GM19467 (cell line): ENCODE results near the gene SLC6A3.

Source experiments
- ATAC-seq: cut with Tn5 transposase; IDR thresholded peaks from one replicate; pipeline ENCODE4 v1.9.1; 2021; ENCODE audit warnings: mild to moderate bottlenecking, moderate library complexity; ENCODE audit not compliant: unreplicated experiment

The SLC6A3 gene

DNA sequence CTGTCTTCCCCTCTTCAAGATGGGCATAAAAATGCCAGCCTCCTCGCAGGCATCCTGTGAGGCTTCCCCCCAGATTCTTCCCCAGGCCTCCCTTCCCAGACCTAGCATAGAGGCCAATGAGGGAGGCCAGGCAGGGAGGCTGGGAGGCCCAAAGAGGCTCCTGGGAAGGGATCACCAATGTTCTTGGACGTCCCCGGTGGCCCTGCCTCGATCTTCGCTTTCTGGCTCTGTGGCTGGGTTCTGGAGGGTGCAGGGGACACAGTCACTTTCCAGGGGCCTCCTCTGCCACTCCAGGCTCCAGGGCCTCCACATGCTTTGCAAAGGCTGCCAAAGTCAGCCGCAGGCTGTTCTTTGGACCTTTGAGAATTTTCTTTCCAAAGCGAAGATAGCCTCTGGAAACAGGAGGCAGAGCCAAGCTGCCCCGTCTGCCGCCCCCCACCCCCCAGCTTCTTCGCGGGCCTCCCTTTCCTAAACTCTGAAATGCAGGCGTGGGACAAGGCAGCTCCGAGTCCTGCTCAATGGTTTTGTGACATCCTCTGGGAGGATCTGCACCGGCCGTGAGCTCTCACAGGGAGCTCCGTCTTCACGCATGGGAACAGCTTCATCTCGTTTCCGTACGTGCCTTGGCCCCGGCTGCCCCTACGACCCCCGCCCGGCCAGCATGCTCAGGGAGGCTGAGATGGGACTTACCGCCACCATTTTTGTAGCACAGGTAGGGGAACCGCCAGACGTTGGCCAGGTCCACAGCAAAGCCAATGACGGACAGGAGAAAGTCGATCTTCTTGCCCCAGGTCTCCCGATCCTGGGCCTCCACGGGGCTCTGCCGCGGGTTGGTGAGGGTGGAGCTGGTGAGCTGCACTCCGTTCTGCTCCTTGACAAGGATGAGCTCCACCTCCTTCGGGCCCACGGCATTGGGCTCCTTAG, 2.8 kb downstream of the SLC6A3 start:
- ATAC-seq, result no peak

DNA sequence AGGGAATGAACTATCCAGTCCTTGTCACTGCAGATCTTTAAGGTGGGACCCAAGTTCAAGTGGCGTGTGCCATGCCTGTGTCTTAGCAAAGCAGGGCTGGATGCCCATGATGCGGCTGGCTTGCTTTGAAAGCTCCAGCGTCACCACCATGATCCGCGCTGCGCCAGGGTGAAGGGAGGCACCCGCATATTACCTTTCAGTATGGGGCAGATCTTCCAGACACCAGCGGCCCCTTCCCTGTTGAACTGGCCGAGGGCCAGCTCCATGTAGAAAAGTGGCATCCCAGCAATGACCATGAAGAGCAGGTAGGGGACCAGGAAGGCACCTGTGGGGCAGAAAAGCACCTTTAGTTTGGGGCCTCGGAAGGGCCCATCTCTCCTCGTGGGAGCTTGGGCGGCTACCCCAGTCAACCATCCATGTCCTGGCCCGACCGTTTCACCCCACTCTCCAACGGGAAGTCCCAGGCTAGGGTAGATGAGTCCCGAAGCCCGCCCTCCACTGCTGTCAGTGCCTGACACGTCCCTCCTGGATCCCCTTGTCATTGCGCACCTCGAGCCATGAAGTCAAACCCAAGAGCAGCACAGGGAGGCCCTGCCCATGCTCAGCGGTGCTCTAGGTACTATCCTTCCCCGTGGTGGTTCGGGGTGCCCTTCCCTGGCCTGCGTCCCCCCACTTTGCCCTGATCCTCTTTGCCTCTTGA, 3.9 kb downstream of the SLC6A3 start:
- ATAC-seq, result no peak

DNA sequence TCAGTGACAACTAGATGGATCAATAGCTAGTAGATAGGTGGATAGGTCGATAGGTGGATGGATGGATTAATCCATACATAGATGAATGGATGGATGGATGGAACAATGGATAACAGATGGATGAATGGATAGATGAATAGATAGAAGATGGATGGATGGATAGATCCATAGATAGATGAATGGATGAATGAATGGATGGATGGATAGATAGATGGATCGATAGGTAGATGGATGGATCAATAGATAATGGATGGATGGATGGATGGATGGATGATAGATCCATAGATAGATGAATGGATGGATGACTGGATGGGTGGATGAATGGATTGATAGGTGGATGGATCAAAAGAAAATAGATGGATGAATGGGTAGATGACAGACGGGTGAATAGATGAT, 5.1 kb downstream of the SLC6A3 start:
- no peak for ATAC-seq

DNA sequence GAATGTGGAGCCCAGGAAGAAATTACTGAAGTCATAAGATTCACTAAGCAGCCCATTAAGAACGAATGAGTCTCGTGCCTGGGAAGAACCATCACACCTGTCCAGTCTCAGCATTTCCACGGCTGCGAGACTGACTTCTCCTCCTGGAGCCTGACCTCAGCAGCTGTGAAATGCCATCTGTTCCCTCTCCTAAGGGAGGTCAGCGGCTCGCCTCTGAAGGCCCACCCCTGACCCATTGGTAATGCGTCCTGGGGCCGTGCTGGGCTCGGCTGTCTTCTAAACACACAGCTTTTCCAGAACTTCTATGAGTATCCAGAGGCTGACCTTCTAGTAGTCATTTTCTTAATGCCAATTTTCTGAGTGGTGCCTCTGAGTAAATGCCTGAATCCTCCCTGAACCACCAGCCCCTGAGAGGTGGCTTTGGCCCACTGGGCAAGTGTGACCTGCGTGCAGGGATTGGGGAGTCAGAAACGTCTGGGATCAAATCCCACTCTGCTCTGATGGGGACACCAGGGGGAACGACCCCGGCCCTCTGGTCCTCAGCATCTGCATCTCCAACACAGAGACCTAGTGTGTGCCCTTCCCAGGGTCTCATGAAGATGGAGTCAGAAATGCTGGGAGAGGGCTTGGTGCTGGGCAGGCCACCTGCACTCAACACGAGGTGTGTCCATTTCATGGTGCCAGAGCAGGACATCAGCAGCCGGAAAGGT, 5.7 kb downstream of the SLC6A3 start:
- ATAC-seq, result no peak

DNA sequence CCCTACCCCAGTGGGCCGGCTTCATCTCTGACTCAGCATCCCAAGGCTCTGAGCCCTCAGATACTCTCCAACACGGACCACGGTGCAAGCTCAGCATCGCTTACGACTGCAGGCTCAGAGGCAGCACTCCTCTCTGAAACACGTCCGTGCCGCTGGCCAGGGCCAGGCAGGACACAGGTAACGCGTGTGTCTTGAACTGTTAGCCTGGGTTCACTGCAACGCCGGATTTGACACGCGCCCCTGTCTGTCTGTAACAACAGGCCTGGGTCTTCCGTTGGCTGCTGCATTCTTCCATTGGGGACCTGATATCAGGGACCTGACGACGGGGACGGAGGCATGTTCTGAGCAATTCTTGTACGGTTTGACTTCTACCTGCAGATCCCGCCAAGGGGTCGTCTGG, 6.4 kb downstream of the SLC6A3 start:
- ATAC-seq, result no peak

DNA sequence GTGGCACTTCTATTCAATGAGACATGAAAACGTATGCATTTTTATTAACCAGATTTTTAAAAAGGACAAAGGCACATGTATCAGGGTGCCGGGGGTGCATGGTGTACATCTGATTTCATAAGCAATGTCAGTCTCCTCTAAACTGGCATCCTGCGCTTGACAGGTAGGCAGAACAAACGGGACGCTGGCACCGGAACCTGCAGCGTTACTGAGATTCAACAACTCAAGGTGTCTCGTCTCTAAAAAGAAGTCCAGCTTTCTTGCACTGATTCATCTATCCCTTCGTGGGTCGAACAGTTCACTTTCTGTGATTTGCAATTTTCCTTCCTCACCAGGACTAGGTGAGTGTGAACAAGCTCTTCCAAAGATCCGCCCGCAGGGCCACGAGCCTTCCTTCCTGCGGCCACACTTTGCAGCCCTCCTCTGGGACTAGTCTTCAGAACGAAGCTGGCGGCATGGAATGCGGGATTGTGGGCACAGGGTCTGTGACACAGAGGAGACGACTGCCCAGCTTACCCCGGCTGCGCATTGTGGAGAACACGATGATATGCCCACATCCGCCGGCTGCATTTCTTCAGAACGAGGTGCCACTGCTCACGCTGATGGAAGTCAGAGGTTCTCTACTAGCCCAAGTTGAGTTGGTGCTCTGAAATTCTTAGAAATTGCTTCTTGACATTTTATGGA, 7.2 kb downstream of the SLC6A3 start:
- no peak for ATAC-seq

DNA sequence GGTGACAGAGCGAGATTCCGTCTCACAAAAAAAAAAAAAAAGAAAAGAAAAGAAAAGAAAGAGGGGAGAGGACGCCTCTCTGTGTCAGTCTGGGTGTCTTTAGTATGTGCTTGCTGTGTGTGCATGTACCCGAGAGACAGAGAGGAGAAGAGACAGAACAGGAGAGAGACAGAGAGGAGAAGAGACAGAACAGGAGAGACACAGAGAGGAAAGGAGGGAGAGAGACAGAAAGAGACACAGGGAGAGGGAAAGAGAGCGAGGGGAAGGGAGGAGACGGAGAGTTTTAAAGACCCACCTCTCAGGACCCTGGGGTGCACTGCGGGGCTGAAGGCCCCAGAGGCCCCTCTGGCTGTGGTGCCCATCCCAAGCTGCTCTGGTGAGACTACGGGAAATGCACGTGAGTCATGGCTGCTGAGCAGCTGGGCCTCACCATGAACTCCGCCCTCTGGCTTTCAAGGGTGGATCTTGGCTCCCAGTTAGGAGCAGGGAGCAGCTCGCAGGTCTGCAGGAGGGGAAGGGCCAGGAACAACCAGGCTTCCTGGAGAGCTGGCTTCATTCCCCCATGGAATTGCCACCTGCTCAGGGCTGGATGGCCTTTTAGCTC, 7.9 kb downstream of the SLC6A3 start:
- no peak for ATAC-seq

DNA sequence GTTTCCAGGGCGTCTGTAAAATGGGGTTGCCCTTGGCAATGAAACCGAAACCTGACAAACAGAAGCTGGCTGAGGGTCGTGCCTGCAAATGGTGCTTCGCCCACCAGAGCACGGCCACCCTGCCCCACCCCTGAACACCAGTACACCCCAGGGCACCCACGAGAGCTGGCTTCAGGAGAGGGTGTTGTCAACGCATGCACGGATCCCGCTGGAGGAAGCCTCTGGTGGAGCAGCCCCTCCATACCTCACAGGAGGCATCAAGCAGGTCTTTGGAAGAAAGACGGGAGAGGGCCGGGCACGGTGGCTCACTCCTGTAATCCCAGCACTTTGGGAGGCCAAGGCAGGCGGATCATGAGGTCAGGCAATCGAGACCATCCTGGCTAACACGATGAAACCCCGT, 8.6 kb downstream of the SLC6A3 start:
- ATAC-seq, result no peak

DNA sequence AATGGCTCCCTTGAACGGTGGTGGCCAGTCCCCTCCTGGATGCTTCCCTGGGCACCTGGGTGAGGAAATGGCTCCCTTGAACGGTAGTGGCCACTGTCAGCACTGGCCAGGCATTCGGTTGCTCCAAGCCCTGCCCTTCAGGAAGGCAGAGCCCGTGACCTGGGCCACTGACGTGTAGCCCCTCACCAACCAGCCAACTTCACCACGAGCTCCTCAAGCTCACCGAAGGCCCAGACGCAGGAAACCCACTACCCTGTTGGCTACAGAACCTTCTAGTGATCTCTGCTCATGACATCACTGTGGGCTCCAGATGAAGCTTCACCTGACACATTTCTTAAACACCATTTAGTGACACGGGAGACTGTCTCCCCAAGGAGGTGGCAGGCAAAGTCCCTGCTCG, 9.2 kb downstream of the SLC6A3 start:
- no peak for ATAC-seq

DNA sequence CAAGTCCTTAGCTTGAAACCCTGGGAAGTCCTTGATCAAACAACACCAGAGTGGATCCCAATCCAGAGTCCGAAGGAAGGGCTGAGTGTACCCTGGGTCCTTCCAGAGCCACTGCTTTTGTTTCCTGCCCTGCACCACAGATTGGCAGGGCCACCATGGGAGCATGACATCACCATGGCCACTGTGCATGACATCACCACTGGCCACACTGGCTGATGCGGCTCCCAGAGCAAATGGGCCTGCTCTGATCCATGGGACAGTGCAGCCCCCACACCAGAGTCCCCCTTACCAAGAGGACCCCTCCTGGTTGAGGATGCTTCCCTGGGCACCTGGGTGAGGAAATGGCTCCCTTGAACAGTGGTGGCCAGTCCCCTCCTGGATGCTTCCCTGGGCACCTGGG, 9.9 kb downstream of the SLC6A3 start:
- ATAC-seq, result no peak

DNA sequence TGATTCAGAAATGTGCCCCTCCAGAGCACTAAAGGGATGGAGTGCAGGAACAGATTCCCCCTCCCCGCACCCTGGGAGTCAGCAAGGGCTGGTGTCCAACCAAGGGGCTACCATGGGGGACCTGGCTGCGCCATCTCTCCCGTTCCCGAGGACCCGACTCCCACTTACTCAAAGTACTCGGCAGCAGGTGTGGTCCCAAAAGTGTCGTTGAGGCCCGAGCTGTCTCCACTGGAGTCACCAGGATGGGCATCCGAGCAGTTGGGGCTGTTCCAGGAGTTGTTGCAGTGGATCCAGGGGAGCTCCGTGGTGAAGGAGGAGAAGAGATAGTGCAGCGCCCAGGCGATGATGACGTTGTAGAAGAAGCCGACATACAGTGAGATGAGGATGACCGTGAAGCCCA, 12.9 kb downstream of the SLC6A3 start:
- ATAC-seq, result no peak

DNA sequence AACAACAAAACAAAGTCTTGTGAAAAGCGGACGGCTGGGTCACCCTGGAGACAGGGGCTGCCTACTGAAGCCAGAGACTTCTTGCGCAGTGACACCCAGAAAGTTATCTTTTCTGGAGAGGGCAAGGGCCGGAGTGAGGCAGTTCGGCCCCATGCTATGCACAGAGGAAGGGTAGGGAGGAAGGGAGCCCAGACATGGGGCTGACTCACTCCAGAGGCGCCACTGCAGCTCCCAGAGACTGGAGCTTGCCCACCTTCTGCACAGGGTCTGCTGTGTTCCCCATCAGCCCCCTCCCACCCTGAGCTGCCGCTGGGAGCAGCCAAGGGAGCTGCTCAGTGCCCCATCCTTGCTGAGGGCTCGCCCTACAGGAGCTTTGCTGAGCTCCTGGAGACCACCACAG, 13.3 kb downstream of the SLC6A3 start:
- ATAC-seq, result no peak

DNA sequence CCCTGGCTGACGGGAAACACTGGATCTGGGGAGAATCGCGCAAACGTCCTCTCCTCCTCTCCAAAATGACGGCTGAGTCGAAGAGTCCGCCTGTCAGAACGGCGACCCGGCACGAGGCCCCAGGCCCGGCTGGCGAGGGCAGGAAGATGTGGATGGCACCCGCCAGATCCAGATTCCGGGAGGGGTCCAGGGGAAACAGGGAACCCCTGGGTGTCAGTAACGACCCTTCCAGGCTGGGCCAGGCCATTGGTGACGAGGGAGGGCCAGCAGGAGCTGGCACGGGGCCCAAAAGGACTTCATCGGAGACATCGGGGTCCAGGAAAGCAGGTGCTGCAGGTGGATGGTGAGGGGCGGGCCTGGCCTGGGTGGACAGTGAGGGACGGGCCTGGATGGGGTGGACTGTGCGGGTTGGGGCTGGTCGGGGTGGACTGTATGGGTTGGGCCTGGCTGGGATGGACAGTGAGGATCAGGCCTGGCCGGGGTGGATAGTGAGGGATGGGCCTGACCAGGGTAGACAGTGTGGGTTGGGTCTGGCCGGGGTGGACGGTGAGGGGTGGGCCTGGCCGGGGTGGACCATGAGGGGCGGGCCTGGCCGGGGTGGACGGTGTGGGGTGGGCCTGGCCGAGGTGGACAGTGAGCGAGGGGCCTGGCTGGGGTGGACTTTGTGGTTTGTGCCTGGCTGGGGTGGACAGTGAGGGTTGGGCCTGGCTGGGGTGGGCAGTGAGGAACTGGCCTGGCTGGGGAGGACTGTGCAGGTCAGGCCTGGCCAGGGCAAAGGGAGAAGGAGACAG, 14.0 kb downstream of the SLC6A3 start:
- ATAC-seq, result no peak

DNA sequence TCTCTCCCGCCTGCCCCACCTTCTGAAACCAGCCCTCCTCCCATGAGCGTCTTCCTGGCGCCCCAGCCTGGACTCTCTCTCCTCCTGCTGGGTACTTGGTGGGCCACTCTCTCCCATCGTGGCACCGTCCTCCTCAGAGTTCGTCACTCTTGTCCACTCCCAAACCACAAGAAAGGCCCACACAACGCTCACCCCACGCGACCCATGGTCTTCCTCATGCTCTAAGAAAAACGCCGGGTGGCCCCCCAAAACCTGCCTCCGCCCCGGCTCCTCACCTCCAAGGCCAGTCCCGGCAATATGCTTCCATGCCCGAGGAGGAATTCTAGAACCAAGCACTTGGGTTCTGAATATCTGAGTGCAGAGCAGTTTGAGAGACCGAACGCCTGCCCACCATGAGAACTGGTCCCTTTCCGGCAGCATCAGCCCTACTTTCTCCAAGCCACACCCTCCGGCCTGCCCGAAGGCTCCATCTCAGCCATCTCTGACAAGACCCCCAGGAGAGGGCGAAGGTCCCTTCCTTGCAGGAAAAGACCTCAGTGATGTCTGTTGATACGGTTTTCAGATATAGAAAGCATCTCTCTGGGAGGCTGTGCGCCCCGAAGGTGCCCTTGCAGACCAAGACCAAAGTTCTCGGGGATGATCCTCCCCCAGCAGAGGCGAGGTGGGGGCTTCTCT, 15.0 kb downstream of the SLC6A3 start:
- no peak for ATAC-seq

DNA sequence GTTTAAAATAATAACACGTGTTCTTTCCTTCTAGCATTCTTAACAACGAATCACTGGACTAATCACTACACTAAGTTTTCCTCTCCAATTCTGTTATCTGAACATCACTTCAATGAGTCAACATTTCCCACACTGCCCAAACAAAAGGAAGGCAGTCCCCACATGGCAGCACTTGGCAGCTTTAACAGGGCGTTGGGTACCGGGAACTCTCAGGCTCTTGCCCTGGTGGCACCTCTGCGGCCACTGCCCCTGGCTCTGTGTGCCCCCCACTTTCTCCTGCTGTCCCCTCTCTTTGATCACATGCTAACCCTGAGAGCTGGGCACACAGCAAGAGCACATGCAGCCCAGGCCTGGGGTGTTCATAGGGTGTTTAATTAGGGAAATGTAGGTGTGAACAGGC, 15.7 kb downstream of the SLC6A3 start:
- no peak for ATAC-seq

DNA sequence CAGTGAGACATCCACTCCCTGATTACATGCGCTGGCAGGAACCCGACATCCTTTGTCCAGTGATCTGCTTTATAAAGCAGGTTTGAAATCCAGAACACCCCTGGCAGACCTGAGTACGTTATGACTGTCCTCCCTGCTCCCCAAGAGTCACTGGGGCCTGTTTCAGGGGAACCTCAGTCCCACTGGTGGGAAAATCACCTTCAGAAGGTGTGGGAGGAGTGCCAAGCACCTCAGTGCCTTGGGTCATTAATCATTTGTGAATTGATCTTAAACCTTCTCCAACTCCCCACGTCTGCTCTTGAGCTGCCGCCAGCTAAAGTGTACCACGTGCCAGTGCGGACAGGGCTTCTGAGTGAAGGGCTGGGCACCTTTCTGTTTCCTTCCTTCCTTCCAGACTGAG, 16.2 kb downstream of the SLC6A3 start:
- no peak for ATAC-seq

DNA sequence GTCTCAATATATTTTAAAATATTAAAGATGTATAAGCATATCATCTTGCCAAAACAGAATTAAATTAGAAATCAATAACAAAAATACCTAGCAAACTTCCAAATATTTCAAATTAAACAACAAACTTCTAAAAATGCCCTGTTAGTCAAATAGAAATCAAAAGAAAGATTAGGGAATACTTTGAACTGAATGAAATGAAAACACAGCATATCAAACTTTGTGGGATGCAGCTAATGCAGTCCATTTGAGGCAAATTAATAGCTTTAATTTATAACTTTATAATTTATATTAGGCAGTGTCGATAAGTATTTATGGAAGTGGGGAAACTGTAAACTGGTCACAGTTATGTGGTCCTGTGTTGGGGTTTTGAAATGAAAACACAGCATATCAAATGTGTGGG, 17.1 kb downstream of the SLC6A3 start:
- no peak for ATAC-seq

DNA sequence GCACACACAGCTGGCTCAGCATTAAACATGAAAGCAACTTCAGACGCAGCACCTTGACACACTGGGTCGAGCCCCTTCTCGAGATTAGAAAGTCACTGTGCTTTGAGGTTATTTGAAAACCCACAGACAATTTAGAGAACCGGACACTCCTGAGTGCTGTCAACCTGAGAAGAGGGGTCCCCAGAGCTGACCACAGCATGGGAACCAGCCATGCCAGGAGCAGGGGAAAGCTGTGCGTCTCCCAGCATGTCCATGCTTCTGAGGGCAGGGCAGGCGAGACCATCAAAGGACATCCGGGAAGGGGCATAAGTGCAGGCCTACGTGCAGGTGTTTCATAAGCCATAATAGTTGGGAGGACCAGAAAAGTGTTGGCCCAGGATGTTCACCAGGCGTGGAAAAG, 20.5 kb downstream of the SLC6A3 start:
- no peak for ATAC-seq

DNA sequence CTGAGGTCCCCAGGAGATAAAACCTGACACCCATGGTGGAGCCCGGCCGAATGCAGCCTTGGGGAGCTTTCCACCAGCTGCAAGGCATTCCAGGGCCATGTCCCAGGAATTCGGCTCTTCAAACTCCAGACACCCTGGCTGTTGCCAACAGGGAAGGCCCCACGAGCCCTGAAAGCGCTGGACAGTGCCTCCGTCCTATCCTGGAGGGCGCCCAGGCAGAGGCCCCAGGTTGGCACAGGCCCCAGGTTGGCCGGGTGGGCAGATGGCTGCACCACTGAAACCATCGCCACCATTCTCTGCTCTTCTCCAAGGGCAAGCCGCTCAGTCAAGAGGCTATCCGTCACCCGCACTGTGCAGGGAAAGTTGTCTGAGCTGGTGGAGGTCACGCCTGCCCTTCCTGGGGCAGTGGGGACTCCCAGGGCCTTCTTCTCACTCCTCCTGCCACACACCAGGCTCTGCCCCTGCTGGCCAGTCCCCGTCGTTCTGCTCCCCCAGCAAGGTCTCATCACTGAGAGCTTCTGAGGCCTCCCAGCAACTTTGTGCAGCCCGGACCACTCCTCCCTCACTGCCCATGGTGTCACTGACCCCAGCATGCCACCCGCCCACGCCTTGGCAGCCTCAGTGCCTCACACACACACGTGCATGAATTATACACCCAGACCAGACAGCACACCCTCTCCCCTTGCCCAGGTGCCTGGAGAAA, 21.2 kb downstream of the SLC6A3 start:
- ATAC-seq, result no peak
